SK-N-SH treated with all-trans-retinoic acid at 6 μM for 48 hours (cell line): ENCODE results near the gene APOBEC3C.

Source experiments
- ARNTL ChIP-seq: fragments of 450-650 bp; formaldehyde crosslinking; IDR thresholded peaks from 2 replicates; pipeline ENCODE4 v1.5.0; 2020; ENCODE audit warnings: low read depth, mild to moderate bottlenecking, moderate library complexity, borderline replicate concordance
- BACH2 ChIP-seq: fragments of 250-450 bp; sonication (Bioruptor Pico); IDR thresholded peaks from 2 replicates; pipeline ENCODE4 v1.9.0; 2021; ENCODE audit warnings: mild to moderate bottlenecking, borderline replicate concordance
- ESRRG ChIP-seq: fragments of 250-450 bp; sonication (Bioruptor Pico); IDR thresholded peaks from 2 replicates; pipeline ENCODE4 v1.6.1; 2021; ENCODE audit warnings: mild to moderate bottlenecking
- TOX ChIP-seq: fragments of 250-450 bp; sonication (Bioruptor Pico); IDR thresholded peaks from 2 replicates; pipeline ENCODE4 v1.8.0; 2021; ENCODE audit warnings: mild to moderate bottlenecking, moderate library complexity, borderline replicate concordance
- ZC3H10 ChIP-seq: fragments of 250-450 bp; sonication (Bioruptor Pico); IDR thresholded peaks from 2 replicates; pipeline ENCODE4 v1.5.1; 2021; ENCODE audit warnings: mild to moderate bottlenecking, moderate library complexity
- ZFP3 ChIP-seq: fragments of 250-450 bp; sonication (Bioruptor Pico); IDR thresholded peaks from 2 replicates; pipeline ENCODE4 v1.5.0; 2020; ENCODE audit warnings: mild to moderate bottlenecking, moderate library complexity
- ZNF565 ChIP-seq: fragments of 450-650 bp; formaldehyde crosslinking; conservative IDR thresholded peaks from 2 replicates; pipeline ENCODE4 v1.5.0; 2020; ENCODE audit warnings: low read depth, mild to moderate bottlenecking, moderate library complexity
- TF ChIP-seq, protein P1 (sequence below): fragments of 250-450 bp; sonication (Bioruptor Pico); IDR thresholded peaks from 2 replicates; pipeline ENCODE4 v1.5.1; 2021; ENCODE audit warnings: mild to moderate bottlenecking, moderate library complexity
- TF ChIP-seq, protein P2 (sequence below): fragments of 250-450 bp; sonication (Bioruptor Pico); IDR thresholded peaks from 2 replicates; pipeline ENCODE4 v1.5.1; 2020; ENCODE audit warnings: low read depth, mild to moderate bottlenecking, moderate library complexity
- TF ChIP-seq, protein P3 (sequence below): fragments of 250-450 bp; sonication (Bioruptor Pico); IDR thresholded peaks from 2 replicates; pipeline ENCODE4 v1.8.0; 2020; ENCODE audit warnings: mild to moderate bottlenecking, moderate library complexity, borderline replicate concordance
- TF ChIP-seq, protein P4 (sequence below): fragments of 250-450 bp; sonication (Bioruptor Pico); IDR thresholded peaks from 2 replicates; pipeline ENCODE4 v1.5.0; 2020; ENCODE audit warnings: mild to moderate bottlenecking, moderate library complexity

- TF ChIP-seq ESRRG (CRISPR knock-in tag) (no peak), TOX (CRISPR knock-in tag) (no peak), ZFP3 (CRISPR knock-in tag) (no peak), ZC3H10 (CRISPR knock-in tag) (no peak), BACH2 (no peak), ARNTL (CRISPR knock-in tag) (no peak), ZNF565 (CRISPR knock-in tag) (no peak)
- TF ChIP-seq, protein P1, sequence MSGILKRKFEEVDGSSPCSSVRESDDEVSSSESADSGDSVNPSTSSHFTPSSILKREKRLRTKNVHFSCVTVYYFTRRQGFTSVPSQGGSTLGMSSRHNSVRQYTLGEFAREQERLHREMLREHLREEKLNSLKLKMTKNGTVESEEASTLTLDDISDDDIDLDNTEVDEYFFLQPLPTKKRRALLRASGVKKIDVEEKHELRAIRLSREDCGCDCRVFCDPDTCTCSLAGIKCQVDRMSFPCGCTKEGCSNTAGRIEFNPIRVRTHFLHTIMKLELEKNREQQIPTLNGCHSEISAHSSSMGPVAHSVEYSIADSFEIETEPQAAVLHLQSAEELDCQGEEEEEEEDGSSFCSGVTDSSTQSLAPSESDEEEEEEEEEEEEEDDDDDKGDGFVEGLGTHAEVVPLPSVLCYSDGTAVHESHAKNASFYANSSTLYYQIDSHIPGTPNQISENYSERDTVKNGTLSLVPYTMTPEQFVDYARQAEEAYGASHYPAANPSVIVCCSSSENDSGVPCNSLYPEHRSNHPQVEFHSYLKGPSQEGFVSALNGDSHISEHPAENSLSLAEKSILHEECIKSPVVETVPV (CRISPR knock-in tag), result no peak
- TF ChIP-seq, protein P2, sequence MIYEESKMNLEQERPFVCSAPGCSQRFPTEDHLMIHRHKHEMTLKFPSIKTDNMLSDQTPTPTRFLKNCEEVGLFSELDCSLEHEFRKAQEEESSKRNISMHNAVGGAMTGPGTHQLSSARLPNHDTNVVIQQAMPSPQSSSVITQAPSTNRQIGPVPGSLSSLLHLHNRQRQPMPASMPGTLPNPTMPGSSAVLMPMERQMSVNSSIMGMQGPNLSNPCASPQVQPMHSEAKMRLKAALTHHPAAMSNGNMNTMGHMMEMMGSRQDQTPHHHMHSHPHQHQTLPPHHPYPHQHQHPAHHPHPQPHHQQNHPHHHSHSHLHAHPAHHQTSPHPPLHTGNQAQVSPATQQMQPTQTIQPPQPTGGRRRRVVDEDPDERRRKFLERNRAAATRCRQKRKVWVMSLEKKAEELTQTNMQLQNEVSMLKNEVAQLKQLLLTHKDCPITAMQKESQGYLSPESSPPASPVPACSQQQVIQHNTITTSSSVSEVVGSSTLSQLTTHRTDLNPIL (CRISPR knock-in tag), result no peak
- TF ChIP-seq, protein P3, sequence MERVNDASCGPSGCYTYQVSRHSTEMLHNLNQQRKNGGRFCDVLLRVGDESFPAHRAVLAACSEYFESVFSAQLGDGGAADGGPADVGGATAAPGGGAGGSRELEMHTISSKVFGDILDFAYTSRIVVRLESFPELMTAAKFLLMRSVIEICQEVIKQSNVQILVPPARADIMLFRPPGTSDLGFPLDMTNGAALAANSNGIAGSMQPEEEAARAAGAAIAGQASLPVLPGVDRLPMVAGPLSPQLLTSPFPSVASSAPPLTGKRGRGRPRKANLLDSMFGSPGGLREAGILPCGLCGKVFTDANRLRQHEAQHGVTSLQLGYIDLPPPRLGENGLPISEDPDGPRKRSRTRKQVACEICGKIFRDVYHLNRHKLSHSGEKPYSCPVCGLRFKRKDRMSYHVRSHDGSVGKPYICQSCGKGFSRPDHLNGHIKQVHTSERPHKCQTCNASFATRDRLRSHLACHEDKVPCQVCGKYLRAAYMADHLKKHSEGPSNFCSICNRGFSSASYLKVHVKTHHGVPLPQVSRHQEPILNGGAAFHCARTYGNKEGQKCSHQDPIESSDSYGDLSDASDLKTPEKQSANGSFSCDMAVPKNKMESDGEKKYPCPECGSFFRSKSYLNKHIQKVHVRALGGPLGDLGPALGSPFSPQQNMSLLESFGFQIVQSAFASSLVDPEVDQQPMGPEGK (CRISPR knock-in tag), result no peak
- TF ChIP-seq, protein P4, sequence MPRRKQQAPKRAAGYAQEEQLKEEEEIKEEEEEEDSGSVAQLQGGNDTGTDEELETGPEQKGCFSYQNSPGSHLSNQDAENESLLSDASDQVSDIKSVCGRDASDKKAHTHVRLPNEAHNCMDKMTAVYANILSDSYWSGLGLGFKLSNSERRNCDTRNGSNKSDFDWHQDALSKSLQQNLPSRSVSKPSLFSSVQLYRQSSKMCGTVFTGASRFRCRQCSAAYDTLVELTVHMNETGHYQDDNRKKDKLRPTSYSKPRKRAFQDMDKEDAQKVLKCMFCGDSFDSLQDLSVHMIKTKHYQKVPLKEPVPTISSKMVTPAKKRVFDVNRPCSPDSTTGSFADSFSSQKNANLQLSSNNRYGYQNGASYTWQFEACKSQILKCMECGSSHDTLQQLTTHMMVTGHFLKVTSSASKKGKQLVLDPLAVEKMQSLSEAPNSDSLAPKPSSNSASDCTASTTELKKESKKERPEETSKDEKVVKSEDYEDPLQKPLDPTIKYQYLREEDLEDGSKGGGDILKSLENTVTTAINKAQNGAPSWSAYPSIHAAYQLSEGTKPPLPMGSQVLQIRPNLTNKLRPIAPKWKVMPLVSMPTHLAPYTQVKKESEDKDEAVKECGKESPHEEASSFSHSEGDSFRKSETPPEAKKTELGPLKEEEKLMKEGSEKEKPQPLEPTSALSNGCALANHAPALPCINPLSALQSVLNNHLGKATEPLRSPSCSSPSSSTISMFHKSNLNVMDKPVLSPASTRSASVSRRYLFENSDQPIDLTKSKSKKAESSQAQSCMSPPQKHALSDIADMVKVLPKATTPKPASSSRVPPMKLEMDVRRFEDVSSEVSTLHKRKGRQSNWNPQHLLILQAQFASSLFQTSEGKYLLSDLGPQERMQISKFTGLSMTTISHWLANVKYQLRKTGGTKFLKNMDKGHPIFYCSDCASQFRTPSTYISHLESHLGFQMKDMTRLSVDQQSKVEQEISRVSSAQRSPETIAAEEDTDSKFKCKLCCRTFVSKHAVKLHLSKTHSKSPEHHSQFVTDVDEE (CRISPR knock-in tag), result no peak
Measured at GRCh38 chr22:38966380-38966702, 47.7 kb upstream of the APOBEC3C start.
